Transverse colon (tissue), 4 donors: Measurements from ENCODE around the gene HRH2. TPM values are rescaled to one million over a fixed set of nuclear protein-coding genes. Genes with fewer than 3 reads are reported as not detected.

Experiments used
- DNase-seq: peaks from one replicate; pipeline ENCODE4 v3.0.0-alpha.2; 2019
- H3K27ac ChIP-seq, 4 donors: fragments of 200-600 bp; sonication (generic); 2 replicates each; pipeline ENCODE4 v1.5.1; 2016 to 2018; ENCODE audit warnings: inconsistent platforms in 4 of 4
- H3K27me3 ChIP-seq: fragments of 200-600 bp; sonication (generic); 2 replicates; pipeline ENCODE4 v1.5.1; 2017; ENCODE audit warnings: inconsistent platforms
- H3K36me3 ChIP-seq, 4 donors: fragments of 200-600 bp; sonication (generic); 2 replicates each; pipeline ENCODE4 v1.5.1; 2017 to 2019; ENCODE audit warnings: inconsistent platforms in 4 of 4
- H3K4me1 ChIP-seq, 4 donors: fragments of 200-600 bp; sonication (generic); 2 replicates each; pipeline ENCODE4 v1.5.1; 2017 to 2020; ENCODE audit warnings: inconsistent platforms in 4 of 4
- H3K4me3 ChIP-seq, 4 donors: fragments of 200-600 bp; sonication (generic); 1 replicate in 1 of 4; 2 replicates in 3 of 4; pipeline versions ENCODE4 v1.5.1 to v1.6.1; 2017 to 2019; ENCODE audit warnings: inconsistent platforms in 4 of 4
- H3K9me3 ChIP-seq, 2 donors: fragments of 200-600 bp; sonication (generic); 2 replicates each; pipeline ENCODE4 v1.5.1; 2017 to 2019; ENCODE audit warnings: inconsistent platforms in 2 of 2
- CTCF ChIP-seq, 5 experiments: fragments of 200-600 bp in 3 of 5; fragments of 450-650 bp in 2 of 5; sonication (generic) in 3 of 5; IDR thresholded peaks; 1 replicate in 2 of 5; 2 replicates in 3 of 5; pipeline ENCODE4 v1.5.1; 2016 to 2017; ENCODE audit warnings: antibody characterized with exemption in 5 of 5, inconsistent platforms in 3 of 5, mild to moderate bottlenecking in 2 of 5, moderate library complexity in 1 of 5
- EP300 ChIP-seq: sonication (generic); formaldehyde crosslinking; IDR thresholded peaks from one replicate; pipeline ENCODE4 v1.6.1; 2017; ENCODE audit warnings: antibody characterized with exemption, low read depth
- POLR2A ChIP-seq: fragments of 450-650 bp; IDR thresholded peaks from one replicate; pipeline ENCODE4 v1.6.1; 2016; ENCODE audit warnings: antibody characterized with exemption, mild to moderate bottlenecking, moderate library complexity
- POLR2AphosphoS5 ChIP-seq, 3 donors: sonication (generic); formaldehyde crosslinking; IDR thresholded peaks; one replicate each; pipeline ENCODE4 v1.6.1; 2016; ENCODE audit warnings: antibody characterized with exemption in 3 of 3
- WGBS, 2 donors: methylation state at CpG; one replicate each; pipeline ENCODE4 v1.1.5; 2018; ENCODE audit warnings: low coverage in 1 of 2; 5-methylcytosine and 5-hydroxymethylcytosine counted together
- in situ Hi-C, 4 donors: fragments of 200-750 bp; cut with MboI; loops; one replicate each; pipeline versions ENCODE4 v1.15.0 to v1.15.1; 2017; ENCODE audit warnings: low sequenced_read_pairs in 3 of 4, low pct_ligation_motif_present in 1 of 4, low pct_unique_long_range_greater_than_20kb in 1 of 4
- intact Hi-C: fragments of 100-400 bp; cut with DNase I; formaldehyde crosslinking; loops from one replicate; pipeline ENCODE4 v1.15.1; 2023; ENCODE audit warnings: low total_unique reads
- total RNA-seq, 4 donors: library from RNA; depleted of rRNA; stranded (reverse); fragments of >200 nt; gene quantifications; one replicate each; pipeline ENCODE4 v1.1.0, GENCODE V29; 2016

HRH2 gene
- total RNA-seq, 4 donors from 2014 or later: 0.20 to 1.5 (median 0.74) TPM

- TF ChIP-seq EP300 (no peak), CTCF (IDR thresholded peaks at IDR 0.05) (no peak), POLR2A (no peak), POLR2AphosphoS5 (IDR thresholded peaks at IDR 0.05) (no peak)
- WGBS, 2 donors: 20 to 76% methylated on average over 1 of the region's 1 CpG
- Histone ChIP-seq H3K27ac (no peak overlapping the region), H3K4me3 (no peak overlapping the region), H3K9me3 (no peaks in the 10 kb centered on the region), H3K4me1 (no peaks in the 10 kb centered on the region), H3K36me3 (no peaks in the 10 kb centered on the region), H3K27me3 (no peaks in the 10 kb centered on the region)
- no peak for DNase-seq
- in situ Hi-C loops: no loop called here
- intact Hi-C loops: no loop called here
Measured at GRCh38 chr5:175620527-175620926, 37.3 kb upstream of the HRH2 start.

- in situ Hi-C loops (no loop called here), intact Hi-C loops (no loop called here)
- no peaks in the 10 kb centered on the region for H3K4me1 ChIP-seq
Measured at GRCh38 chr5:175621971-175622370, 35.9 kb upstream of the HRH2 start.

GRCh38 chr5:175623088-175623487 is 34.8 kb upstream of the HRH2 start:
- Histone ChIP-seq H3K27me3 (no peaks in the 10 kb centered on the region), H3K9me3 (no peaks in the 10 kb centered on the region), H3K36me3 (no peaks in the 10 kb centered on the region), H3K4me1 (no peaks in the 10 kb centered on the region), H3K27ac (no peak overlapping the region), H3K4me3 (no peak overlapping the region)
- no peak for DNase-seq
- 36 to 57% methylated on average over 6 to 7 of the region's 7 CpGs for WGBS, 2 donors
- TF ChIP-seq POLR2AphosphoS5 (IDR thresholded peaks at IDR 0.05) (no peak), POLR2A (no peak), CTCF (IDR thresholded peaks at IDR 0.05) (no peak), EP300 (no peak)
- in situ Hi-C loops: no loop called here
- intact Hi-C loops: no loop called here

More at GRCh38 chr5:175621971-175622370, 35.9 kb upstream of the HRH2 start:
- Histone ChIP-seq H3K36me3 (no peaks in the 10 kb centered on the region), H3K9me3 (no peaks in the 10 kb centered on the region), H3K4me3 (no peak overlapping the region), H3K27me3 (no peaks in the 10 kb centered on the region), H3K27ac (no peak overlapping the region)
- TF ChIP-seq CTCF (IDR thresholded peaks at IDR 0.05): no peak
- no peak for TF ChIP-seq EP300
- no peak for TF ChIP-seq POLR2A
- no peak for TF ChIP-seq POLR2AphosphoS5 (IDR thresholded peaks at IDR 0.05)
- WGBS, 2 donors: 71% methylated on average over 1 of the region's 1 CpG; no CpG with 5 or more reads in 1 of the 2 donors
- no peak for DNase-seq

- H3K9me3 ChIP-seq: no peaks in the 10 kb centered on the region
- no peak for DNase-seq
- intact Hi-C loops: no loop called here
- in situ Hi-C loops: no loop called here
- no peaks in the 10 kb centered on the region for H3K27me3 ChIP-seq
- no peak overlapping the region for H3K27ac ChIP-seq
- TF ChIP-seq POLR2AphosphoS5 (IDR thresholded peaks at IDR 0.05): no peak
- TF ChIP-seq CTCF (IDR thresholded peaks at IDR 0.05): no peak
- TF ChIP-seq EP300: no peak
- TF ChIP-seq POLR2A: no peak
- H3K4me1 ChIP-seq: no peaks in the 10 kb centered on the region
- no peak overlapping the region for H3K4me3 ChIP-seq
- WGBS, 2 donors: 47% methylated on average over 3 of the region's 3 CpGs; no CpG with 5 or more reads in 1 of the 2 donors
- H3K36me3 ChIP-seq: no peaks in the 10 kb centered on the region
Measured at GRCh38 chr5:175624316-175624715, 33.6 kb upstream of the HRH2 start.
